Panc1 (cell line): ENCODE data around the gene PRTFDC1. TPM values are rescaled to one million over a fixed set of nuclear protein-coding genes. Genes with fewer than 3 reads are reported as not detected.

ENCODE experiments used
- ATAC-seq: fragments of 200-7000 bp; cut with Tn5 transposase; 2 replicates; pipeline ENCODE4 v1.9.1; 2020; ENCODE audit warnings: mild to moderate bottlenecking, moderate library complexity
- BruUV-seq: library from RNA; stranded (reverse); fragments of 400-500 nt; replicated peaks from 2 replicates; lab custom pipeline; 2021; lab: Mats Ljungman, UMichigan
- CTCF ChIA-PET: fragments of 300-600 bp; sonication (Branson Sonifier 250); formaldehyde crosslinking; loops from one replicate; lab custom pipeline; 2022; ENCODE audit warnings: antibody characterized with exemption; lab: Charles Lee
- POLR2A ChIA-PET: fragments of 300-600 bp; sonication (Branson Sonifier 250); formaldehyde crosslinking; loops from one replicate; lab custom pipeline; 2022; ENCODE audit warnings: antibody characterized with exemption; lab: Charles Lee
- DNase-seq: peaks from one replicate; pipeline ENCODE4 v3.0.0-alpha.2; 2010; ENCODE audit warnings: low read depth, low spot score
- H3K27ac ChIP-seq: 2 replicates; pipeline ENCODE4 v1.5.1; 2011; ENCODE audit warnings: mild to moderate bottlenecking, low read length, inconsistent platforms
- H3K27me3 ChIP-seq: fragments of 200-500 bp; sonication (Bioruptor generic); 2 replicates; pipeline ENCODE4 v1.6.0; 2014; ENCODE audit warnings: low read length, inconsistent platforms; ENCODE audit not compliant: control insufficient read depth, insufficient read depth
- H3K36me3 ChIP-seq: fragments of 200-500 bp; sonication (Bioruptor generic); 2 replicates; pipeline ENCODE4 v1.5.1; 2014; ENCODE audit warnings: inconsistent platforms, mild to moderate bottlenecking, low read length, moderate library complexity; ENCODE audit not compliant: control insufficient read depth, insufficient read depth
- H3K4me1 ChIP-seq: 2 replicates; pipeline ENCODE4 v1.5.1; 2011; ENCODE audit warnings: inconsistent platforms, mild to moderate bottlenecking, low read length, moderate library complexity; ENCODE audit not compliant: control insufficient read depth, insufficient read depth
- H3K4me3 ChIP-seq, 2 experiments: 2 replicates each; pipeline ENCODE4 v1.5.1; 2011 to 2012; ENCODE audit warnings: low read depth in 2 of 2, low read length in 2 of 2, mild to moderate bottlenecking in 2 of 2, inconsistent platforms in 1 of 2, moderate library complexity in 1 of 2
- H3K9me3 ChIP-seq: fragments of 200-500 bp; sonication (Bioruptor generic); 2 replicates; pipeline ENCODE4 v1.5.1; 2014; ENCODE audit warnings: low read depth, mild to moderate bottlenecking, inconsistent platforms, low read length, moderate library complexity; ENCODE audit not compliant: control insufficient read depth, insufficient read depth
- CTCF ChIP-seq: fragments of 450-650 bp; IDR thresholded peaks from 2 replicates; pipeline ENCODE4 v1.5.1; 2017; ENCODE audit warnings: mild to moderate bottlenecking
- POLR2AphosphoS5 ChIP-seq: IDR thresholded peaks from 2 replicates; pipeline ENCODE4 v1.6.1; 2012; ENCODE audit warnings: mild to moderate bottlenecking, low read depth, low read length, moderate library complexity
- REST ChIP-seq, 2 experiments: IDR thresholded peaks; 2 replicates each; pipeline ENCODE4 v1.6.1; 2011 to 2012; ENCODE audit warnings: low read depth in 2 of 2, control low read depth in 1 of 2, low read length in 1 of 2, mild to moderate bottlenecking in 1 of 2, moderate library complexity in 1 of 2; ENCODE audit not compliant: insufficient read depth in 1 of 2
- SIN3A ChIP-seq: IDR thresholded peaks from 2 replicates; pipeline ENCODE4 v1.6.1; 2012; ENCODE audit warnings: low read depth, mild to moderate bottlenecking, low read length, moderate library complexity, borderline replicate concordance; ENCODE audit not compliant: insufficient read depth
- TCF7L2 ChIP-seq: IDR thresholded peaks from 2 replicates; pipeline ENCODE4 v1.6.1; 2011; ENCODE audit warnings: mild to moderate bottlenecking, low read depth, low read length, inconsistent platforms
- in situ Hi-C: cut with HindIII; loops from 2 replicates; pipeline ENCODE4 v1.10.0; 2016; ENCODE audit warnings: low sequenced_read_pairs, low pct_unique_long_range_greater_than_20kb
- intact Hi-C: fragments of 100-400 bp; cut with micrococcal nuclease; formaldehyde crosslinking; loops from one replicate; pipeline ENCODE4 v1.10.0; 2022; ENCODE audit not compliant: unreplicated experiment
- total RNA-seq: library from RNA; stranded (reverse); gene quantifications from one replicate; pipeline ENCODE4 v1.2.1, GENCODE V29; 2021; ENCODE audit not compliant: unreplicated experiment

Gene PRTFDC1
- total RNA-seq, 1 experiment from 2014 or later = 3.0 TPM

- POLR2A ChIA-PET = no interaction called here
- CTCF ChIA-PET = no interaction called here
- Histone ChIP-seq H3K27ac (no peak overlapping the region), H3K4me3 (peak overlapping the region in 1 of 2 experiments; percentile 37; a peak in 2 of 4 replicates), H3K4me1 (peaks cover 8% of the 10 kb centered on the region), H3K36me3 (no peaks in the 10 kb centered on the region), H3K9me3 (no peaks in the 10 kb centered on the region), H3K27me3 (no peaks in the 10 kb centered on the region)
- DNase-seq (no peak), ATAC-seq (peak; percentile 81)
- intact Hi-C loops = no loop called here
- TF ChIP-seq TCF7L2 (no peak), CTCF (no peak), REST (IDR thresholded peaks at IDR 0.05; ENCODE audit: insufficient read depth in 1 of 2, low read depth in 2 of 2, low read length in 1 of 2) (no peak), POLR2AphosphoS5 (no peak)
- in situ Hi-C loops = no loop called here
- BruUV-seq = no TSS peak
Measured at GRCh38 chr10:24849501-24850299, 102.7 kb downstream of the PRTFDC1 start.

GRCh38 chr10:24849051-24849450 lies 103.4 kb downstream of the PRTFDC1 start:
- in situ Hi-C loops (no loop called here), intact Hi-C loops (no loop called here)
- BruUV-seq = no TSS peak
- POLR2A ChIA-PET = no interaction called here
- CTCF ChIA-PET = no interaction called here
- no peaks in the 10 kb centered on the region for H3K9me3 ChIP-seq
- H3K4me1 ChIP-seq = peaks cover 8% of the 10 kb centered on the region
- no peak for TF ChIP-seq REST (IDR thresholded peaks at IDR 0.05; ENCODE audit: insufficient read depth in 1 of 2, low read depth in 2 of 2, low read length in 1 of 2)
- TF ChIP-seq POLR2AphosphoS5 = no peak
- TF ChIP-seq CTCF = no peak
- no peak for TF ChIP-seq TCF7L2
- no peak for TF ChIP-seq SIN3A
- DNase-seq (no peak), ATAC-seq (no peak)
- no peaks in the 10 kb centered on the region for H3K36me3 ChIP-seq
- H3K27ac ChIP-seq = no peak overlapping the region
- H3K27me3 ChIP-seq = no peaks in the 10 kb centered on the region
- peak overlapping the region in 1 of 2 experiments; percentile 37; a peak in 2 of 4 replicates for H3K4me3 ChIP-seq
